ENCODE data around the gene UQCC2. TPM values are rescaled to one million over a fixed set of nuclear protein-coding genes. Genes with fewer than 3 reads are reported as not detected.
A peak's percentile ranks its signal among the peaks of the same experiment; 100 is the strongest.

Gene UQCC2
- total and polyA plus RNA-seq, 2 of the 8 experiments (the other 6 are each of a cell fraction or from before 2014, with no cell fraction given) = 52.1 to 104 TPM

DNA sequence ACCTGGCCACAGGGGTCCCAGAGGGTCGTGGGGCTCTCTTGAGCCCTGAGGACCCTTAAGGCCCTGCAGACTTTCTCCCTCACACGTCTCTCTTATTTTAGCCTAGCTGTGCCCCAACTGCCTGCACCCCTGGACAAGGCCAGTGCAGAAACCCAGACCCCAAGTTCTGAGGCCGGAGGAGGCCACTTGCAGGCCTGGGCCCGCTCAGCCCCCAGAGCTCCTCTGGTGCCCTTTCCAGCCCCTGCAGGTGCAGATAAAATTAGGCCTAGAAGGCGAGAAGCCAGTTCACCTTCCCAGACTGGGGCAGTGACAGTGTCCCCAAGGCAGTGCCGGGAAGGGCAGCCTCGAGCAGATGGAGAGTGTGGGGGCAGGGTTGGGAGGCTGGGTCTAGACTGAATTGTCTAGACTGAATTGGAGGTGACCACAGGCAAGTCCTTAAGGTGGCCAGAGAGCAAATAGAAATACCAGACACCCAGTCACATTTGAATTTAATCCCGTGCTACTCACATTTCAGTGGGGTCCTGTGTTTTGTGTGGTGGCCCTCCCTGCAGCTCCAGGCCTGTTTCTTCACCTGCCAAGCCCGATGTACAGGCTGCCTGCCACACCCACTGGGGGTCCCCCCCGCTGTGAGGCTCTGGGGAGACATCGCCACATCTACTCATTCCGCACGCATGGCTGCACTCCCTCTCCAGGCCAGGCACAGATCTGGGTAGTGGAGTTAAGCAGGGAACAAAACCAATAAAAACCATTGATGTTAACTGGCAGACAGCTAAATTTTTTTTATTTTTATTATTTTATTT lies 43.8 kb upstream of the UQCC2 start:
- ChIA-PET CTCF (ENCODE audit: partially characterized antibody) (interaction anchor here (1.0 to 12.1 kb wide), 4 partner anchors 7 to 204 kb away, joined by 3 to 171 read pairs (median 80); partner anchors contain the start of gene IP6K3), POLR2A (ENCODE audit: partially characterized antibody) (interaction anchor here (0.6 to 2.1 kb wide), 3 partner anchors 9 to 15 kb away, joined by 3 to 7 read pairs (median 4); partner anchors contain the start of gene IP6K3)
- Histone ChIP-seq H2AFZ (ENCODE audit: low read length) (no peak overlapping the region), H4K20me1 (replicated peaks in 1 of 2; ENCODE audit: control insufficient read depth in 1 of 2, insufficient read depth in 2 of 2, low read length in 2 of 2) (no peaks in the 10 kb centered on the region), H3K23ac (ENCODE audit: insufficient read length) (no peak overlapping the region), H3K14ac (ENCODE audit: insufficient read length) (no peak overlapping the region), H3K27ac (ENCODE audit: low read depth, low read length) (no peak overlapping the region), H3K4me2 (ENCODE audit: insufficient read depth in 1 of 2, low read depth in 2 of 2, low read length in 2 of 2) (no peak overlapping the region), H2BK120ac (replicated peaks; ENCODE audit: low read depth, low read length) (no peak overlapping the region), H3K4ac (replicated peaks; ENCODE audit: insufficient read length, low read depth, low read length) (no peak overlapping the region), H3K9ac (replicated peaks in 1 of 4; ENCODE audit: extremely low read depth in 1 of 4, low read depth in 3 of 4, low read length in 3 of 4) (no peak overlapping the region), H3K27me3 (replicated peaks in 1 of 4; ENCODE audit: control insufficient read depth in 3 of 4, extremely low read depth in 1 of 4, insufficient read depth in 3 of 4, low read length in 3 of 4) (no peaks in the 10 kb centered on the region), H3K36me3 (ENCODE audit: control insufficient read depth in 2 of 4, insufficient read depth in 4 of 4, low read length in 3 of 4) (no peaks in the 10 kb centered on the region), H3K4me3 (ENCODE audit: extremely low read depth in 1 of 4, insufficient read depth in 2 of 4, low read depth in 3 of 4, low read length in 4 of 4) (no peak overlapping the region), H2BK15ac (ENCODE audit: low read length) (no peak overlapping the region), H2AK5ac (ENCODE audit: low read depth, low read length) (no peak overlapping the region), H2BK20ac (ENCODE audit: low read length) (no peak overlapping the region), H3K9me3 (ENCODE audit: insufficient read depth in 2 of 2, low read depth in 1 of 2, low read length in 1 of 2) (no peaks in the 10 kb centered on the region), H3K79me2 (ENCODE audit: control insufficient read depth in 1 of 2, insufficient read depth in 2 of 2, low read length in 2 of 2) (no peaks in the 10 kb centered on the region), H3K79me1 (ENCODE audit: low read depth, low read length) (no peaks in the 10 kb centered on the region), H3K18ac (ENCODE audit: extremely low read depth, low read length) (no peak overlapping the region), H3K56ac (replicated peaks; ENCODE audit: insufficient read length, low read depth, low read length) (no peak overlapping the region), H4K91ac (replicated peaks; ENCODE audit: insufficient read length, low read length) (peak overlapping the region; percentile 18), H2BK5ac (ENCODE audit: low read depth, low read length) (peak overlapping the region; percentile 35; the same call in 1 of the 2 replicates), H3K4me1 (replicated peaks in 1 of 4; ENCODE audit: control insufficient read depth in 3 of 4, insufficient read depth in 4 of 4, low read length in 3 of 4) (peaks cover 0 to 8% (median 3%) of the 10 kb centered on the region in 4 experiments; a peak in 4 of 7 replicates), H4K5ac (ENCODE audit: insufficient read length, low read depth, low read length) (no peak overlapping the region), H4K8ac (ENCODE audit: extremely low read depth, insufficient read depth, low read length) (no peak overlapping the region; the same call in 1 of the 2 replicates), H3K23me2 (ENCODE audit: low read depth, low read length) (no peaks in the 10 kb centered on the region), H2BK12ac (ENCODE audit: low read depth, low read length) (no peak overlapping the region)
- no peak for TF ChIP-seq FOSL1 (IDR thresholded peaks at IDR 0.05; ENCODE audit: insufficient read depth, low read depth, low read length)
- no peak for TF ChIP-seq EGR1 (IDR thresholded peaks at IDR 0.05; ENCODE audit: borderline replicate concordance, low read depth, low read length)
- no peak for TF ChIP-seq SIRT6 (IDR thresholded peaks at IDR 0.05; ENCODE audit: low read length)
- no peak for TF ChIP-seq RFX5 (IDR thresholded peaks at IDR 0.05; ENCODE audit: borderline replicate concordance, low read depth, low read length)
- TF ChIP-seq NANOG (IDR thresholded peaks at IDR 0.05; ENCODE audit: insufficient read depth, low read depth, low read length, poor library complexity, severe bottlenecking) = no peak
- FAIRE-seq (no peak), DNase-seq (ENCODE audit: low read depth in 1 of 2, low spot score in 2 of 2) (no peak)
- 83% methylated on average over 13 of the region's 13 CpGs; no CpG with 5 or more reads in 1 of the 2 experiments for WGBS, 2 experiments (ENCODE audit: extremely low coverage in 1 of 2, insufficient coverage in 1 of 2, insufficient read length in 1 of 2, insufficient replicate concordance in 2 of 2, low coverage in 1 of 2, low lambda C conversion rate in 2 of 2, missing lambda C conversion rate in 1 of 2)
